SKM-1 (cell line): ENCODE data around the gene DOCK10.
"Not testable (repeated sequence)": the region's sequence is repeated elsewhere in the genome, so short reads cannot be mapped to it uniquely, and the experiment has no call there.

ENCODE experiments used
- DNase-seq: peaks from one replicate; lab custom pipeline; 2025; ENCODE audit not compliant: unreplicated experiment; lab: John Stamatoyannopoulos, UW

Gene DOCK10

DNA sequence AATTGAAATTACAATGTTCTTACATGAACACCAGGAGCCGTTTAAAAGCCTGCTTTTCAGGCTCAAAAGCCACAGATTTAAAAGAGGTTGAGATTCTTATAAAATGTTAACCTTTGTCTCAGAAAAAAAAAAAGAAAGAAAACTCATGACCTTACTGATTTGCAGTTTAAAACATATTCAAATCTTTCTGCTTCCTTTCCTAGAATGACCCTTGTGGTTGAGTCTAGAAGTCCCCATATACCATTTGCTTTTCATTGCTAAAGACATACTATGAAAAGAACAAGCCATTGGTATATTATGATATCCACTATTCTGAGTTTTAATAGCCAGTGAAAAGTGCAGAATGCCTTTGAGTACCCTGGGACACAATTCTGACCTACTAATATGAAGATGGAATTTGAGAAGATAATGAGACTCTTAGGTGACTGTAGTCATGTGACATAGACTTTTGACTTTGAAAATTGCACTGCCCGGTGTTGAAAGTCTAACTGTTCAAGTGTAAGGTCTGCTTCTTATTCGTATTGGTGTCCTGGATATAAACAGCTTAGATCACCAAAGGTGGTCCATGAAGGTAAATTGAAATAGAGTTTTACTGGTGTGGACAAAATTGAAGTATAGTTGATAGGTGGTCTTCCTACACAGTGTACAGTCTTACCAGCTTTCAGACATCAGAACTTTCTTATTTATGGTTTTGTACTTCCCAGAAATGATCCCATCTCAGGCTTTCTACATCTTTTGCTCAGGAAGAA lies 117.0 kb downstream of the DOCK10 start:
- DNase-seq, result no peak

DNA sequence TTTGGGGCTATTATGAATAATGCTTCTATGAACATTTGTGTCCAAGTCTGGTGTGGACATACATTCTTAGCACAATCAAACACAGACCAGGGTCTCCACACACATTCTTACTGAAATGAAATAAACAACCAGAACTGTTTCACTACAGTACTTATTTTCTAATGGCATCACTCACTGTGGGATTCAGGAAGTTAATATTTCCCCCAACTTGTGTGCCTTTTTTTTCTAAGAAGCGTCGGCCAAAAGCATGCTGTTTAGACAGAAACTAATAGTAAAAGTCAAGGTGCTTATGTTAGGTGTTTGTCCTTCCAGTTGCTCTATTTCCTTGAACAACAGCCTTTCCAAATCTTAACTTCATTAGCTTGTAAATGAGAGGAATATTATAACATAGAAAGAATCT lies 117.6 kb downstream of the DOCK10 start:
- DNase-seq, result no peak

GRCh38 chr2:224922142-224922727 lies 120.0 kb downstream of the DOCK10 start:
- peak; percentile 85 for DNase-seq

DNA sequence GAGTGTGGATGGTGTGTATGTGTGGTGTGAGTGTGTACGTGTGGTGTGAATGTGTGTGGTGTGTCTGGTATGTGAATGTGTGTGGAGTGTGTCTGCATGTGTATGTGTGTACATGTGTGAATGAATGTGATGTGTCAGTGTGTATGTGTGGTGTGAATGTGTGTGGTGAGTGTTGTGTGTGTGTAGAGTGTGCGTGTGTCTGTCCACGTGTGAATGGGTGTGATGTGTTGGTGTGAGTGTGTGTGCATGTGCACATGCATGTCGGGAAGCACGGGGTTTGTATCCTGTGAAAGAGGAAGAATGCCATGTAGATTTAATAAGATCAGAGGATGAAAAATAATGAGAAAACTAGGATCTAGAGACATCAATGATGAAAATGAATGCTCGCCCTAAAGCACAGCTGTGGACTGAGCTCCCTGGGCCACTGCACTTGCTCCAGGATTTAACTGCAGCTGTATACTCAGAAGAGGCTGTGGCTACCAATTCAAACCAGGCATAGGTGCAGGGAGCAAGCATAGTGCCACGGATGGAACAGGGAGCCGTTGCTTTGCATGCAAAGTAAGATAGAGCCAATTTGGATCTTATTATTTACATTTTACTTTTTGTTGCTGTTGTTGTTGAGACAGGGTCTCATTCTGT lies 122.7 kb downstream of the DOCK10 start:
- no peak for DNase-seq

DNA sequence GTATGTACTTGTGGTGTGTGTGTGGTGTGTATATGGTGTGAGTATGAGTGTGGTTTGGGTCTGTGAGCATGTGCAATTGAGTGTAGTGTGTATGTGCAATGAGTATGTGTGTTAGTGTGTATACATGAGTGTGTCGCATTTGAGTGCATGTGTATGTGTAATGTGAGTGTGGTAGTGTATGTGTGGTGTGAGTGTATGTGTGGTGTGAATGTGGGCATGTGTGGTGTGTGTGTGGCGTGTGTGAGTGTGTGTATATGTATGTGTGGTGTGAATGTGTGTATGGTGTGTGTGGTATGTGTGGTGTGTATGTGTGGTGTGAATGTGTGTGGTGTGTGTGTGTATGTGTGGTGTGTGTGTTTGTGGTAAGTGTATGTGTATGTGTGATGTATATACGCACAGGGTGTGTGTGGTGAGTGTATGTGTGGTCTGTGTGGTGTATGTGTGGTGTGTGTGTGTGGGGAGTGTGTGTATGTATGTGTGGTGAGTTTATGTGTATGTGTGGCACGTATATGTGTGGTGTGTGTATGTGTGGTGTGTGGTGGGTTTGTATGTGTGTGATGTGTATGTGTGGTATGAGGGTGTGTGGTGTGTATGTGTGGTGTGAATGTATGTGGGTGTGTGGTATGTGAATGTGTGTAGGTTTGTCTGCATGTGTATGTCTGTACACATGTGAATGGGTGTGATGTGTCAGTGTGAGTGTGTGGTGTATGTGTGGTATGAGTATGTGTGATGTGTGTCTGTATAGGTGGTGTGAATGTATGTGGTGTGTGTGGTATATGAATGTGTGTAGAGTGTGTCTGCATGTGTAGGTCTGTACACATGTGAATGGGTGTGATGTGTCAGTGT lies 123.4 kb downstream of the DOCK10 start:
- DNase-seq, result no peak

DNA sequence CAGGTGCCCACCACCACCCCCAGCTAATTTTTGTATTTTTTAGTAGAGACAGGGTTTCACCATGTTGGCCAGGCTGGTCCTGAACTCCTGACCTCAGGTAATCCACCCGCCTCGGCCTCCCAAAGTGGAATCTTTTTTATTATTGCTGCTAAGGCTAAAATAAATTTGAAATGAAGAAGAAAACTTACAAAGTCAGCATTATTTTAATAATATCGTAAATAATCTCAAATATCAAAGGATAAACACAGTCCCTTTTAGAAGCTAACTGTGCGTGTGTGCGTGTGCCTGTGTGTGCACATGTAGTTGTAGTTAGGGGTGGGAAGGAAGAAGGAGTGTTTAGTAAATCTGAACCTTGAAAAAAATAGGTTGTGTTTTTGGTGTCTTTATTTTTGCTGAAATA lies 125.0 kb downstream of the DOCK10 start:
- not testable (repeated sequence) for DNase-seq

DNA sequence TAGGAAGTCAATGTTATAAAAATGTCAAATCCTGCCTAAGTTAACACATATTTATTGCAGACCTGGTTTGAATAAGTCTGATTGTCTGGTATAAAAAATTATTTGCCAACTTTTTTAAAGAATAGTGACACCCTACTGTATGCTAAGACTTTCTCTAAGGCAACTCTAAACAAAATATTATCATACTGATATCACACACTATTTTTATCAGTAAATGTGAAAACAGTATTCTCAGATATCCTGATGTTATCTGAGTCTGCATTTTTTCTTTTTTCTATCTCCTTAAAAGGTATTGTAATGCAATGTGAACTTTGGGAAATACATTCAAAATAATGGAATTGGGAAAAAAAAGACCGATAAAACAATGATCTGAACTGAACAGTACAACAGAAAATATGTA lies 127.1 kb downstream of the DOCK10 start:
- no peak for DNase-seq

DNA sequence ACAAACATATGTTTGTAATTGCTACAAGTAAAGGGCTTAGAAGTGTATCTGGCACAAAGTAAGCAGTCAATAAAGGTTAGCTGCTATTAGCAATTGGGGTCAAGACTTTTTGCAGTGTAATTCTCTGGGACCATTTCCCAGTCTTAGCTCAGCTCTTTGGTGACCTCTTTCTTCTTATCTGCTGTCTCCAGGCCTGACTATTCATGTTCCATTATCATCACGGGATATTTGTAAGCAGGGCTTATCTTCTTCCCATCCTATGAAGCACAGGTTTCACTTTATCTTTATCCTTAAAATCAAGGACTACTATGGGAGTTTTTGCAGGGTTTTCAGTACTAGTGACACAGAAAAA lies 131.7 kb downstream of the DOCK10 start:
- DNase-seq, result no peak

- peak; percentile 63 for DNase-seq
Measured at GRCh38 chr2:224909885-224910573, 132.2 kb downstream of the DOCK10 start.

DNA sequence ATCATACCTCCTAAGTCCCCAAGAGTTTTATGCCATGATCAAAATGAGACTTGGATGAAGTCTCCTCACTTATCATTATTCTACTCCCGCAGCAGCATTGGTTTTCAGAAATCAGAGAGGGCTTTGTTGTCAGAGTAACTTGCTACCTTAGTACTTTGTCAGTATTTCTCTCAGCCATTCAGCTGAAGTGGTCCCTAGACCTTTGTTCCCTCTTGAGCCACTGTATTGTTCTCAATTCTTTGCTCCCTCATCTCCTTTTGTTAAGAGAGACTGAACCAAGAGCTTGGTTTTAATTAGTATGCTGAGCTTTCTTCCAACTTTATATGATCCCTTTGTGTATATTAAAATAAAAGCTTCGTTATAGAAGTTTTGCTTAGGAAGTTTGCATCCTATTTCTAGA lies 133.4 kb downstream of the DOCK10 start:
- no peak for DNase-seq

GRCh38 chr2:224904381-224904780 lies 137.9 kb downstream of the DOCK10 start:
- DNase-seq, result no peak

GRCh38 chr2:224903621-224904020 lies 138.6 kb downstream of the DOCK10 start:
- no peak for DNase-seq

GRCh38 chr2:224901121-224901676 lies 141.1 kb downstream of the DOCK10 start:
- DNase-seq, result no peak

- DNase-seq, result no peak
Measured at GRCh38 chr2:224895377-224895776, 146.9 kb downstream of the DOCK10 start.

- peak; percentile 83 for DNase-seq
Measured at GRCh38 chr2:224894356-224894755, 147.9 kb downstream of the DOCK10 start.

DNA sequence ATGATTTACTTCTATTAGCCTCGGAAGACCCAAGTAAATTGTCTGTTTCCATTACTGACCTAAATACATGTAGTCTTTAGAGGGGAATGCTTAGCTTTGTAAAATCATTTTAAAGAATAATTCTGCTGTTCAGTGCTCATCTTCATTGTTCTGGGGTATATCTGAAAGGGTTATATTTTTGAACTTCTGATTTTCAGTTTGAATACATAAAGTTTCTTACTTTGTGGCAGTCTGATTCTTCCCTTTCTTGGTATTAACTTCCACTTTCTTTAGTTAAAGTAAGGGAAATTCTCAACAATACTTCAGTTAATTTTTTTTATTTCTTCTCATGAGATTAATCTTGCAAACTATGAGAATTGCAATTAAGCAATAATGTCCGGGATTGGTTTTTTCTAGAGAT lies 148.4 kb downstream of the DOCK10 start:
- no peak for DNase-seq

DNA sequence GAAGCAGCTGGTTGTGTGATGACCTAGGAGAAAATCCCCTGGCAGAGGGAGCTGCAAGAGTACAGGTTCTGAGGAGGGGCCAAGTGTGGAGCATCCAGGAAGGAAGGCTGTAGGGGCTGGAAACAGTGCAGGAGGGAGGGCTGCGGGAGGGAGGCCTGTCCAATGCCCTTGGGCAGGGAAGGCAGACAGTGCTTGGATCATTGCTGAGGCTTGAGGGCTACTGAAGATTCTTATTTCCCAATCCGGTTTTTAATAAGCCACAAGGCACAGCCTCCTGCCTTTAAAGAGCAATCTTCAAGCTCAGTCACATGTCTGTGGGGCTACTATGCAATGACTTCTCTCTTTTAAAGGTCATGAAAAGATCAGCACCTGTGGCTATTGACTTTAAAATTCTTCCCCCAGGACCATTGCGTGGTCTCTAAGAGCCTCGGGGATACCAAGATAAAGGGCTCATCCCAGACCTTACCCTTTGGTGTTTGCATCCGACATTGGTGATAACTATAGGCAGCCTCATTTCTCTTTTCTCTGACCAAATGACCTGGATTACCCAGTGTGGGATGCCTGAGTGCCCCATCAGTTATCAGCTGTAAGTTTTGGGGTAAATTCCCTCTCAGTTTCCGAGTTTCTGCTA lies 149.6 kb downstream of the DOCK10 start:
- DNase-seq, result peak; percentile 91

GRCh38 chr2:224890372-224890771 lies 151.9 kb downstream of the DOCK10 start:
- DNase-seq, result no peak

DNA sequence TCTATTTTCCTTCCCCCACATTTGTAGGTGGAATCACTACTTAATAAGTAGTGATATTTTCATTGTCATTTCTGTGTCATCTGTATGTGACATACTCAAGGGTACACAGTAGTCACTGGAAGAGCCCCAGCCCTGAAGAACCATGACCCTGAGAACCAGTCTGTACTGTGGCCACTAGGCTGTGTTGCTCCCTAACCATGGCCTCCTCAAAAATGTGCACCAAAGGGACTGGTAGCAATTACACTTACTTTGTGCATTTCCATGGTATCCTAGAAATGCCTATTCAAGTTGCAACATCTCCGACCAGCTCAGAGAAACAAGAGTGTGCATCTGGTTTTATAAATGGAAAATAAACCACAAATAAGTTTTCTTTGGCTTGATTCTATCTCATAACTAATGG lies 155.1 kb downstream of the DOCK10 start:
- no peak for DNase-seq

- DNase-seq, result peak; percentile 10
Measured at GRCh38 chr2:224885836-224886547, 156.3 kb downstream of the DOCK10 start.
